ENCODE measurements around the gene GLB1L.

GLB1L gene

GRCh38 chr2:219250049-219250781 lies 5.0 kb upstream of the GLB1L start:
- Histone ChIP-seq H3K79me2 (ENCODE audit: control insufficient read depth, insufficient read depth, low read length) (peaks cover 2% of the 10 kb centered on the region), H3K4me1 (ENCODE audit: control insufficient read depth, low read depth, low read length) (peaks cover 5% of the 10 kb centered on the region), H2BK5ac (ENCODE audit: low read length) (no peak overlapping the region), H3K18ac (ENCODE audit: low read length) (no peak overlapping the region), H4K5ac (ENCODE audit: low read length) (no peak overlapping the region), H3K23ac (ENCODE audit: low read length) (no peak overlapping the region), H3K27me3 (ENCODE audit: insufficient read depth, low read length, poor library complexity) (peaks cover 10% of the 10 kb centered on the region), H3K4me2 (ENCODE audit: low read length) (no peak overlapping the region), H3K4ac (ENCODE audit: low read depth, low read length) (no peak overlapping the region), H3K36me3 (ENCODE audit: control insufficient read depth, insufficient read depth, low read length) (no peaks in the 10 kb centered on the region), H2BK15ac (replicated peaks; ENCODE audit: low read depth) (no peak overlapping the region), H3K56ac (ENCODE audit: low read length) (no peak overlapping the region), H3K4me3 (ENCODE audit: low read length) (no peak overlapping the region), H2AK5ac (ENCODE audit: low read length) (no peak overlapping the region), H3K27ac (ENCODE audit: low read depth, low read length) (no peak overlapping the region), H3K9ac (ENCODE audit: low read length) (no peak overlapping the region), H2BK120ac (ENCODE audit: low read depth, low read length) (no peak overlapping the region), H4K8ac (ENCODE audit: low read depth, low read length) (no peak overlapping the region), H3K79me1 (ENCODE audit: low read length) (peaks cover 9% of the 10 kb centered on the region)
- no peak for DNase-seq
- WGBS (ENCODE audit: extremely low coverage, insufficient coverage, low lambda C conversion rate) = no CpG with 5 or more reads among the region's 22 CpGs

GRCh38 chr2:219249203-219249980 lies 4.1 kb upstream of the GLB1L start:
- no peak overlapping the region for H2BK5ac ChIP-seq (ENCODE audit: low read length)
- H4K8ac ChIP-seq (ENCODE audit: low read depth, low read length) = no peak overlapping the region
- peaks cover 2% of the 10 kb centered on the region for H3K79me2 ChIP-seq (ENCODE audit: control insufficient read depth, insufficient read depth, low read length)
- H3K4me3 ChIP-seq (ENCODE audit: low read length) = no peak overlapping the region
- peak overlapping the region; percentile 38 for H3K56ac ChIP-seq (ENCODE audit: low read length)
- H2BK120ac ChIP-seq (ENCODE audit: low read depth, low read length) = no peak overlapping the region
- no peaks in the 10 kb centered on the region for H3K36me3 ChIP-seq (ENCODE audit: control insufficient read depth, insufficient read depth, low read length)
- WGBS (ENCODE audit: extremely low coverage, insufficient coverage, low lambda C conversion rate) = no CpG with 5 or more reads among the region's 7 CpGs
- H2BK15ac ChIP-seq (replicated peaks; ENCODE audit: low read depth) = no peak overlapping the region
- DNase-seq = peak; percentile 61
- H3K4me1 ChIP-seq (ENCODE audit: control insufficient read depth, low read depth, low read length) = peaks cover 7% of the 10 kb centered on the region
- peaks cover 4% of the 10 kb centered on the region for H3K27me3 ChIP-seq (ENCODE audit: insufficient read depth, low read length, poor library complexity)
- no peak overlapping the region for H4K5ac ChIP-seq (ENCODE audit: low read length)
- H3K79me1 ChIP-seq (ENCODE audit: low read length) = peaks cover 9% of the 10 kb centered on the region
- H2AK5ac ChIP-seq (ENCODE audit: low read length) = no peak overlapping the region
- H3K9ac ChIP-seq (ENCODE audit: low read length) = peak overlapping the region; percentile 18
- no peak overlapping the region for H3K4me2 ChIP-seq (ENCODE audit: low read length)
- no peak overlapping the region for H3K18ac ChIP-seq (ENCODE audit: low read length)
- no peak overlapping the region for H3K23ac ChIP-seq (ENCODE audit: low read length)
- peak overlapping the region; percentile 40 for H3K27ac ChIP-seq (ENCODE audit: low read depth, low read length)
- no peak overlapping the region for H3K4ac ChIP-seq (ENCODE audit: low read depth, low read length)

- no peak overlapping the region for H2AK5ac ChIP-seq (ENCODE audit: low read length)
- H2BK15ac ChIP-seq (replicated peaks; ENCODE audit: low read depth) = no peak overlapping the region
- no peak overlapping the region for H3K27ac ChIP-seq (ENCODE audit: low read depth, low read length)
- H3K18ac ChIP-seq (ENCODE audit: low read length) = no peak overlapping the region
- H4K5ac ChIP-seq (ENCODE audit: low read length) = no peak overlapping the region
- H3K4ac ChIP-seq (ENCODE audit: low read depth, low read length) = no peak overlapping the region
- H3K9ac ChIP-seq (ENCODE audit: low read length) = no peak overlapping the region
- H3K27me3 ChIP-seq (ENCODE audit: insufficient read depth, low read length, poor library complexity) = no peaks in the 10 kb centered on the region
- no peak for DNase-seq
- H4K8ac ChIP-seq (ENCODE audit: low read depth, low read length) = no peak overlapping the region
- no CpG with 5 or more reads among the region's 2 CpGs for WGBS (ENCODE audit: extremely low coverage, insufficient coverage, low lambda C conversion rate)
- H3K36me3 ChIP-seq (ENCODE audit: control insufficient read depth, insufficient read depth, low read length) = no peaks in the 10 kb centered on the region
- no peak overlapping the region for H3K4me2 ChIP-seq (ENCODE audit: low read length)
- no peak overlapping the region for H2BK5ac ChIP-seq (ENCODE audit: low read length)
- no peak overlapping the region for H3K23ac ChIP-seq (ENCODE audit: low read length)
- H3K79me2 ChIP-seq (ENCODE audit: control insufficient read depth, insufficient read depth, low read length) = peaks cover 2% of the 10 kb centered on the region
- peaks cover 9% of the 10 kb centered on the region for H3K79me1 ChIP-seq (ENCODE audit: low read length)
- H3K56ac ChIP-seq (ENCODE audit: low read length) = peak overlapping the region; percentile 51
- no peak overlapping the region for H2BK120ac ChIP-seq (ENCODE audit: low read depth, low read length)
- H3K4me3 ChIP-seq (ENCODE audit: low read length) = no peak overlapping the region
- H3K4me1 ChIP-seq (ENCODE audit: control insufficient read depth, low read depth, low read length) = peaks cover 7% of the 10 kb centered on the region
These were observed 3.6 kb upstream of the GLB1L start for GRCh38 chr2:219248845-219249202.

DNA sequence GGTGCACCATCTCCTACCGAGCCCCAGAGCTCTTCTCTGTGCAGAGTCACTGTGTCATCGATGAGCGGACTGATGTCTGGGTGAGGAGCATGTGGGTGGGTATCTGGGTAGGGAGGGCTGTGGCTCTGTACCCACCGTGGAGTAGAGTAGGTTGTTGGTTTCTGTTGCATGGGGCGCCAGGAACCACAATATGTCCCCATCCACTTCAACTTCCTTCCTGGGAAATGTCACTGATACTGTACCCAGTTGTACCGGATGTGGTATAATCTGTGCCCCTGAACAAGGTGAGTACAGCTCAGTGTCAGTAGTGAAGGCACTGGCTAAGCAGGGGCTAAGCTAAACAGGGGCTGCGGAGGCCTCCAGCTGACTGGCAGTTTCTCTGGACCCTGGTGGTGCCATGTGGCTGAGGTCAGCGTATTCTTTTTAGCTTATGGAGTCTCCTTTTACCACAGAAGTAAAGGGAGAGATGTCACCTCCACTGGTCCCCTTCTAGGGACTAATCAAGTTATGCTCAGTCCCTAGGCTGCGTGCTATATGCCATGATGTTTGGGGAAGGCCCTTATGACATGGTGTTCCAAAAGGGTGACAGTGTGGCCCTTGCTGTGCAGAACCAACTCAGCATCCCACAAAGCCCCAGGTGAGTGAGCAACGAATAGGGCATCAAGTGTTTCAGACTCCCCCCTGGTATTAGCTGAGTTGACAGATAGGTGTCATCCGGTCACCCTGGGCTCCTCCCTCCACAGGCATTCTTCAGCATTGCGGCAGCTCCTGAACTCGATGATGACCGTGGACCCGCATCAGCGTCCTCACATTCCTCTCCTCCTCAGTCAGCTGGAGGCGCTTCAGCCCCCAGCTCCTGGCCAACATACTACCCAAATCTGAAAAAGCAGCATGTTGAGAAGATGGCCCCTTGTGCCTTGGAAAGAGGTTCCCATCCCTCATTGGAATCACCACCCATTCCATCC lies 2.7 kb upstream of the GLB1L start:
- Histone ChIP-seq H3K4me1 (ENCODE audit: control insufficient read depth, low read depth, low read length) (peaks cover 7% of the 10 kb centered on the region), H3K4ac (ENCODE audit: low read depth, low read length) (no peak overlapping the region), H3K36me3 (ENCODE audit: control insufficient read depth, insufficient read depth, low read length) (no peaks in the 10 kb centered on the region), H3K56ac (ENCODE audit: low read length) (no peak overlapping the region), H4K5ac (ENCODE audit: low read length) (no peak overlapping the region), H3K4me3 (ENCODE audit: low read length) (no peak overlapping the region), H3K18ac (ENCODE audit: low read length) (no peak overlapping the region), H2BK15ac (replicated peaks; ENCODE audit: low read depth) (no peak overlapping the region), H3K27me3 (ENCODE audit: insufficient read depth, low read length, poor library complexity) (no peaks in the 10 kb centered on the region), H3K27ac (ENCODE audit: low read depth, low read length) (no peak overlapping the region), H2AK5ac (ENCODE audit: low read length) (no peak overlapping the region), H3K79me2 (ENCODE audit: control insufficient read depth, insufficient read depth, low read length) (peaks cover 2% of the 10 kb centered on the region), H3K9ac (ENCODE audit: low read length) (no peak overlapping the region), H3K23ac (ENCODE audit: low read length) (no peak overlapping the region), H2BK5ac (ENCODE audit: low read length) (no peak overlapping the region), H2BK120ac (ENCODE audit: low read depth, low read length) (no peak overlapping the region), H4K8ac (ENCODE audit: low read depth, low read length) (no peak overlapping the region), H3K4me2 (ENCODE audit: low read length) (no peak overlapping the region), H3K79me1 (ENCODE audit: low read length) (peaks cover 9% of the 10 kb centered on the region)
- peak; percentile 75 for DNase-seq
- WGBS (ENCODE audit: extremely low coverage, insufficient coverage, low lambda C conversion rate) = no CpG with 5 or more reads among the region's 17 CpGs

DNA sequence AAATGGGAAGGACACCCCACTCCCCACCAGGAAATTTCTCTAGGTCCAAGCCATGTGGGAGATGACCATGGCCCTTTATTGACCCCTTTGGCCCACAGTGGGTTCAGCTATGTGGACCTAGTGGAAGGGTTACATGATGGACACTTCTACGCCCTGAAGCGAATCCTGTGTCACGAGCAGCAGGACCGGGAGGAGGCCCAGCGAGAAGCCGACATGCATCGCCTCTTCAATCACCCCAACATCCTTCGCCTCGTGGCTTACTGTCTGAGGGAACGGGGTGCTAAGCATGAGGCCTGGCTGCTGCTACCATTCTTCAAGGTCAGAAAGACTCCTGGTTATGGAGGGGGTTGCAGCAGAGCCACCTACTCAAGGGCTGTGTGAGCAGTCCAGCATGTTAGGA lies 1.3 kb upstream of the GLB1L start:
- Histone ChIP-seq H3K4me1 (ENCODE audit: control insufficient read depth, low read depth, low read length) (peaks cover 2% of the 10 kb centered on the region), H4K5ac (ENCODE audit: low read length) (no peak overlapping the region), H3K9ac (ENCODE audit: low read length) (no peak overlapping the region), H3K27me3 (ENCODE audit: insufficient read depth, low read length, poor library complexity) (no peaks in the 10 kb centered on the region), H3K79me1 (ENCODE audit: low read length) (peaks cover 7% of the 10 kb centered on the region), H3K56ac (ENCODE audit: low read length) (no peak overlapping the region), H3K18ac (ENCODE audit: low read length) (no peak overlapping the region), H3K36me3 (ENCODE audit: control insufficient read depth, insufficient read depth, low read length) (no peaks in the 10 kb centered on the region), H2BK15ac (replicated peaks; ENCODE audit: low read depth) (no peak overlapping the region), H2BK120ac (ENCODE audit: low read depth, low read length) (no peak overlapping the region), H2BK5ac (ENCODE audit: low read length) (no peak overlapping the region), H3K79me2 (ENCODE audit: control insufficient read depth, insufficient read depth, low read length) (no peaks in the 10 kb centered on the region), H2AK5ac (ENCODE audit: low read length) (no peak overlapping the region), H3K23ac (ENCODE audit: low read length) (no peak overlapping the region), H3K4me2 (ENCODE audit: low read length) (no peak overlapping the region), H4K8ac (ENCODE audit: low read depth, low read length) (no peak overlapping the region), H3K4me3 (ENCODE audit: low read length) (no peak overlapping the region), H3K4ac (ENCODE audit: low read depth, low read length) (no peak overlapping the region), H3K27ac (ENCODE audit: low read depth, low read length) (no peak overlapping the region)
- no CpG with 5 or more reads among the region's 10 CpGs for WGBS (ENCODE audit: extremely low coverage, insufficient coverage, low lambda C conversion rate)
- no peak for DNase-seq
